WERI-Rb-1 (cell line): ENCODE results near the gene RPTOR.

ENCODE experiments used
- DNase-seq: peaks from one replicate; pipeline ENCODE4 v3.0.0-alpha.2; 2020
- H3K27ac ChIP-seq: fragments of 250-450 bp; sonication (Bioruptor Pico); 2 replicates; pipeline ENCODE4 v1.5.1; 2020; ENCODE audit warnings: mild to moderate bottlenecking, moderate library complexity
- H3K27me3 ChIP-seq: fragments of 250-450 bp; sonication (Bioruptor Pico); 2 replicates; pipeline ENCODE4 v1.5.1; 2021; ENCODE audit warnings: mild to moderate bottlenecking, low read depth, moderate library complexity; ENCODE audit not compliant: insufficient read depth, severe bottlenecking
- H3K36me3 ChIP-seq: fragments of 250-450 bp; sonication (Bioruptor Pico); 2 replicates; pipeline ENCODE4 v1.5.1; 2020; ENCODE audit warnings: mild to moderate bottlenecking, moderate library complexity
- H3K4me3 ChIP-seq: 2 replicates; pipeline ENCODE4 v1.5.1; 2011; ENCODE audit warnings: low read depth, mild to moderate bottlenecking, control low read depth, low read length
- H3K9me3 ChIP-seq: fragments of 250-450 bp; sonication (Bioruptor Pico); 2 replicates; pipeline ENCODE4 v1.5.1; 2021; ENCODE audit warnings: mild to moderate bottlenecking, moderate library complexity; ENCODE audit not compliant: severe bottlenecking
- CTCF ChIP-seq: IDR thresholded peaks from 2 replicates; pipeline ENCODE4 v1.5.1; 2011; ENCODE audit warnings: low read depth, mild to moderate bottlenecking, control low read depth, inconsistent platforms, low read length

Gene RPTOR

GRCh38 chr17:80523054-80523744, 21.4 kb upstream of the RPTOR start:
- no peak for TF ChIP-seq CTCF
- H3K9me3 ChIP-seq: peaks cover 3% of the 10 kb centered on the region
- H3K27ac ChIP-seq: peak overlapping the region; percentile 84
- H3K27me3 ChIP-seq: no peaks in the 10 kb centered on the region
- peak; percentile 58 for DNase-seq
- H3K4me3 ChIP-seq: 0 out of 2 replicates have a peak overlapping the region, but pooled peaks have one; percentile 16
- no peaks in the 10 kb centered on the region for H3K36me3 ChIP-seq

DNA sequence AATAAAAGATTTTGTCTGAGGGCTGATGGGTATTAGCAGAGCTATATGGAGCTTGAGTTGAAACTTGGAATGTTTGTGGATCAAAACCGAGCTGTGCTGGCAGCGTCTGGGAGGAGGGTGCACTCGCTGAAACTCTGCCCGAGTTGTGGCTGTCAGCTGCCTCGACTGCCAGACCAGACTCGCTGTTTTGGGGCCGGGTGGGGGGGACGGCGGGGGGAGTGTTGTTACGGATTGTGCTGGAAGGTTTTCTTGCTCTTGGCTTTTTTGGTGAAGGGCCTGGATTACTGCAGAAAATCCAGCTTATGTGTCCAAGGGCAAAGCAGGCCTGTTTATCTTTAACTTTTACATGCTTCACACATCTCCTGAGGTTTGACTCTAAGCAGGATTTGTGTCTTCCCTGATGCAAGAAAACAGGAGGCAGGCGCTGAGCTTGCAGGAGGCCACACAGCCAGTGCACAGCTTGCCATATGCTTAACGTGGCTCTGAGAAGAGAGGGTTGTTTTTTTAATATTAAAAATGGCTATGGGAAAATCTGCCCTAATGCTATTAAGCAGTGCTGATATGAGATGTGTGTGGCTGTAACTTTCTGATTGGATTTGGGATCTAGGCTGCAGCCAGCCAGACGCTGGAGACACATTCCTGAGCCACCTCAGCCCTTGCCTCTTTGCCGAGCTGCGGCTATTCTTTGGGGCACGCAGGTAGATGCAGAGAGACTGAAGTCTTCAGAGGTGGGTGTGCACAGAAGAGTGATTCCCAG, 20.5 kb upstream of the RPTOR start:
- H3K27ac ChIP-seq: peak overlapping the region; percentile 84
- TF ChIP-seq CTCF: no peak
- H3K9me3 ChIP-seq: peaks cover 3% of the 10 kb centered on the region
- no peaks in the 10 kb centered on the region for H3K27me3 ChIP-seq
- H3K4me3 ChIP-seq: peak overlapping the region; percentile 16
- peak; percentile 98 for DNase-seq
- H3K36me3 ChIP-seq: no peaks in the 10 kb centered on the region

- Histone ChIP-seq H3K4me3 (no peak overlapping the region), H3K27me3 (no peaks in the 10 kb centered on the region), H3K27ac (peak overlapping the region; percentile 84), H3K36me3 (no peaks in the 10 kb centered on the region), H3K9me3 (peaks cover 4% of the 10 kb centered on the region)
- peak; percentile 51 for DNase-seq
- TF ChIP-seq CTCF: no peak
Observed at GRCh38 chr17:80526116-80526910, 18.3 kb upstream of the RPTOR start.

- Histone ChIP-seq H3K9me3 (peaks cover 6% of the 10 kb centered on the region), H3K27ac (peak overlapping the region; percentile 84), H3K4me3 (no peak overlapping the region), H3K27me3 (no peaks in the 10 kb centered on the region), H3K36me3 (no peaks in the 10 kb centered on the region)
- TF ChIP-seq CTCF: no peak
- no peak for DNase-seq
Observed at GRCh38 chr17:80527016-80527645, 17.5 kb upstream of the RPTOR start.

DNA sequence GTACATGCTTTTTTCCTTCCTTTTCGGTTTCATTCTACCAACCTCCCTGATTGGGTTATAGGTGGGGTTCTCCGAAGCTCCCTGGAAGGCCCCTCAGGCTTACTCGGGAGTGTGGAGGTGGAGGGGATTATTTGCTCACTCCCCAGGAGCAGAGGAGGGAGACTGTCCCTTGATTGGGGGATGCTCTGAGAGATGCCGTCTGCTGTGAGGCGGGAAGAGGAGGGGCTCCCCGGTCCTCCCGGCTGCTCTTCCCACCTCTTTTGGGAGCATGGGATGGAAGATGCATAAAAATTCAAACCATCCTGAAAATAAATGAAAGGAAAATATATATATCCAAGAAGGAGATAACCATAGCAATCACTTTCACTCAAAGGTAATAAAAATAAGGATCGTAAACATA, 16.1 kb upstream of the RPTOR start:
- no peak overlapping the region; the same call in 1 of the 2 replicates for H3K4me3 ChIP-seq
- DNase-seq: peak; percentile 47
- no peak for TF ChIP-seq CTCF
- H3K27ac ChIP-seq: peak overlapping the region; percentile 62
- no peaks in the 10 kb centered on the region for H3K36me3 ChIP-seq
- H3K9me3 ChIP-seq: peaks cover 3% of the 10 kb centered on the region
- H3K27me3 ChIP-seq: no peaks in the 10 kb centered on the region
